ENCODE results near the gene MICAL2.

DNA sequence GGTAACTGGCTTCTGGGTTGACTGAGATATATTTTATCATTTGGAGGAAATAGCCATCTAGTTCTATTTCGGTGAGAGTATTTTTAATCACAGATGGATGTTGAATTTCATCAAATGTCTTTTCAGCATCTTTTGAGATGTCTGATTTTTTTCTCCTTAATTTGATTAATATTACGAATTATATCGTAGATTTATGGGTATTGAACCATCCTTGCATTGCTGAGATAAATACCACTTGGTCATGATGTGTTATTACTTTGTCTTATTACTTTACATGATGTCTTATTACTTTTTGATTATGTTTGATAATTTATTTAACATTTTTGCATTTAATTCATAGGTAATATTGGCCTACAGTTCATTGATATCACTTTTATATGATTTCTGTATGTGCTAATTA is 188.2 kb downstream of the MICAL2 start:
- TF ChIP-seq, protein P1, sequence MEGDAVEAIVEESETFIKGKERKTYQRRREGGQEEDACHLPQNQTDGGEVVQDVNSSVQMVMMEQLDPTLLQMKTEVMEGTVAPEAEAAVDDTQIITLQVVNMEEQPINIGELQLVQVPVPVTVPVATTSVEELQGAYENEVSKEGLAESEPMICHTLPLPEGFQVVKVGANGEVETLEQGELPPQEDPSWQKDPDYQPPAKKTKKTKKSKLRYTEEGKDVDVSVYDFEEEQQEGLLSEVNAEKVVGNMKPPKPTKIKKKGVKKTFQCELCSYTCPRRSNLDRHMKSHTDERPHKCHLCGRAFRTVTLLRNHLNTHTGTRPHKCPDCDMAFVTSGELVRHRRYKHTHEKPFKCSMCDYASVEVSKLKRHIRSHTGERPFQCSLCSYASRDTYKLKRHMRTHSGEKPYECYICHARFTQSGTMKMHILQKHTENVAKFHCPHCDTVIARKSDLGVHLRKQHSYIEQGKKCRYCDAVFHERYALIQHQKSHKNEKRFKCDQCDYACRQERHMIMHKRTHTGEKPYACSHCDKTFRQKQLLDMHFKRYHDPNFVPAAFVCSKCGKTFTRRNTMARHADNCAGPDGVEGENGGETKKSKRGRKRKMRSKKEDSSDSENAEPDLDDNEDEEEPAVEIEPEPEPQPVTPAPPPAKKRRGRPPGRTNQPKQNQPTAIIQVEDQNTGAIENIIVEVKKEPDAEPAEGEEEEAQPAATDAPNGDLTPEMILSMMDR (IDR thresholded peaks at IDR 0.05) = no peak
- TF ChIP-seq EP300 (IDR thresholded peaks at IDR 0.05) = no peak
- no peak for TF ChIP-seq POLR2A (IDR thresholded peaks at IDR 0.05)
- TF ChIP-seq POLR2AphosphoS5 (IDR thresholded peaks at IDR 0.05) = no peak
